Erythroblast (primary cell): Measurements from ENCODE around the gene FAM228B.
"Not testable (repeated sequence)": the region's sequence is repeated elsewhere in the genome, so short reads cannot be mapped to it uniquely, and the experiment has no call there.

Source experiments
- DNase-seq, 2 experiments: peaks; one replicate each; lab custom pipeline; 2025; lab: John Stamatoyannopoulos, UW
- GATA1 ChIP-seq: IDR thresholded peaks from 2 replicates; pipeline ENCODE4 v1.6.1; 2011; ENCODE audit warnings: low read depth, mild to moderate bottlenecking, control low read depth, low read length, moderate library complexity
- POLR2A ChIP-seq: IDR thresholded peaks from 2 replicates; pipeline ENCODE4 v1.6.1; 2011; ENCODE audit warnings: mild to moderate bottlenecking, low read length

Gene FAM228B

GRCh38 chr2:24115057-24115456, 8.2 kb upstream of the FAM228B start:
- no peak for DNase-seq
- TF ChIP-seq POLR2A = no peak
- no peak for TF ChIP-seq GATA1

- TF ChIP-seq POLR2A = no peak
- no peak for TF ChIP-seq GATA1
- no peak for DNase-seq
Observed at GRCh38 chr2:24117902-24118301, 5.4 kb upstream of the FAM228B start.

- TF ChIP-seq GATA1 (no peak), POLR2A (no peak)
Observed at GRCh38 chr2:24121066-24121465, 2.2 kb upstream of the FAM228B start.

DNA sequence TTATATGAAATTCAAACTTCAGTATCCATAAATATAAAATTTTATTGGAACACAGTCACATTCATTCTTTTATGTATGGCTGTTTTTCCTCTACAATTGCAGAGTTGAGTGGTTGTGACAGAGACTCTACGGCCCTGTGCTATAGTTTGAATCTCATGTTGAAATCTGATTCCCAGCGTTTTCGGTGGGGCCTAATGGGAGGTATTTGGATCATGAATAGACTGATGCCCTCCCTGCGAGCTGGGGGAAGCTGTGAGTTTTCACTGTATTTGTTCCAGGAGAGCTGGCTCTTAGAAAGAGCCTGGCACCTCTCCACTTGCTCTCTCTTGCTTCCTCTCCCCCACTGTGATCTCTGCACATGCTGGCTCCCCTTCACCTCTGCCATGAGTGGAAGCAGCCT, 1.8 kb upstream of the FAM228B start:
- TF ChIP-seq GATA1 (no peak), POLR2A (no peak)

More at GRCh38 chr2:24121066-24121465, 2.2 kb upstream of the FAM228B start:
- DNase-seq = no peak

DNA sequence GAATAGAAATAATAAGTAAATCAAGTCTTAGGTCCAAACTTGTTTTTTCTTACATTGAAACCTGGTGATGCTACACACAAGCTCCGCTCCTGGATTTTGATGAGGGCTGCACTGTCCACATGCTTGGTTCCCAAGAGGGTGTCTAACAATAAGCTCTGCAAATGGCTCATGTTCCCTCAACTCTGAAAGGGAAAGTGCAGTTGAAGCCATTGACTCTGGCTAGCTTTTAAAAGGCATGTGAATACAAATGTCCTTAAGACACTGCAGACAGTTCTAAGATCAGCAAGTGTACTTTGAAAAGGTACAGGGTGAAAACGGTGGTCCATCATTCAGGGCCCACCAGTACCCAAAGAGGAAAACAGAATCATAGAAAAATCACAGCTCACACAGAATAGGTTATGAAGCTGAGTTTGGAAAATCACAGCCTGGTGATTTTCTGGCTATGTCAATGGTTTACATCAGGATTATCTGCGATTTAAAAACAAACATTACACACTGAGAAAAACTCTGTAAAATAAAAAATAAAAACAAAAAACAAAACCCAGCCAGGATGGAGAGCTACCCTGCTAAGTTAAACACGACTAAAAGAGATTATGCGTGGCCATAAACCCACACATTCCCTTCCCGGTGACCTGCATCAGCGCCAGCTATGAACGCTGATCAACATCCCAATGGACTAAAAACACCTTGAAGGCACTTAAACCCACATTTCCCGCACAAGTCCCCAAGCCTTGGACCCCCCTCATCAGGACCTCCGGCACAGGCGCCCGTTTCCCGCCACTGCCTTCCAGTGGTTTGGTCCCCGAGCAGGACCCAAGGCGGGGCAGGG, 689 bp upstream of the FAM228B start:
- TF ChIP-seq GATA1 = no peak
- TF ChIP-seq POLR2A = no peak
- DNase-seq = no peak

More for the DNA sequence above, 1.8 kb upstream of the FAM228B start:
- no peak for DNase-seq

- TF ChIP-seq GATA1 (no peak), POLR2A (no peak)
- no peak for DNase-seq
Observed at GRCh38 chr2:24123922-24124580, 782 bp downstream of the FAM228B start.

DNA sequence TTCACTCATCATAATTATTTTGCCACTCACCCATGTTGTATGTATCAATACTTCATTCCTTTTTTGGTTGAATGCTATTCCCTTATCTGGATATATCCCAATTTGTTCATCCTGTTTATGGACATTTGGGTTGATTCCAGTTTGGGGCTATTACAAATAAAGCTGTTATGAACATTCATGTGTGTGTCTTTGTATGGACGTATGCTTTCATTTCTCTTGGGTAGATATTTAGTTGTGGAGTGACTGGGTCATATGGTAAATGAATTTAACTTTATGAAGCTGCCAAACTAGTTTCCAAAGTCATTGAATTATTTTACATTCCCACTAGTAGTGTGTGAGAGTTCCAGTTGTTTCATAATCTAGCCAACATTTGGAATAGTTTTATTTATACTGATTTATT, 2.7 kb downstream of the FAM228B start:
- DNase-seq = no peak
- TF ChIP-seq GATA1 (no peak), POLR2A (no peak)

- TF ChIP-seq GATA1 = no peak
- DNase-seq = no peak
Observed at GRCh38 chr2:24132543-24132942, 9.3 kb downstream of the FAM228B start.

DNA sequence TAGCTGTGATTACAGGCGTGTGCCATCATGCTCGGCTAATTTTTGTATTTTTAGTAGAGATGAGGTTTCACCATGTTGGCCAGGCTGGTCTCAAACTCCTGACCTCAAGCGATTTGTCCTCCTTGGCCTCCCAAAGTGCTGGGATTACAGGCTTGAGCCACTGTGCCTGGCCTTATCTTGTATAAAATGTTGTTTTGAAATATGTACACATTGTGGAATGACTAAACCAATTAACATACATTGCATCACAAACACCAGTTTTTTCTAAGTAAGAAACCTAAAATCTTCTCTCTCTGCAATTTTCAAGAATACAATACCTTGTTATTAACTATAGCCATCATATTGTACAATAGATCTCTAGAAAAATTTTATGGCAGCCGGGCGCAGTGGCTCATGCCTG, 17.0 kb downstream of the FAM228B start:
- DNase-seq = not testable (repeated sequence)

DNA sequence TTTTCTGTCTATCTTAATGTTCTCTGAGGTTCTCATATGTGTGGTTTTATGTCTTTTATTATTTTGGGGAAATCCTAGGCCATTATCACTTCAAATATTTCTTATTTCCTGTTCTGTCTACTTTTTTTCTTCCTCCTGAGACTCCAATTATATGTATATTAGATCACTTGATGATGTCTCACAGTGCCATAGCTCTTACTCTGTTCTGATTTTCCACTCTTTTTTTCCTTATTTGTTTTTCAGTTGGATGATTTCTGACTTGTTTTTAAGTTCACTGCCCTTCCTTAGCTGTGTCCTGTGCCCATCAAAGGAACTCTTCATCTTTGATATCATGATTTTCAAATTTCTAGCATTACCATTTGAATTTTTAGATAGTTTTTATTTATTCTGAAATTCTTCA, 24.1 kb downstream of the FAM228B start:
- TF ChIP-seq GATA1 = no peak
- TF ChIP-seq POLR2A = no peak

GRCh38 chr2:24152413-24153197, 29.3 kb downstream of the FAM228B start:
- no peak for DNase-seq
- TF ChIP-seq POLR2A (no peak), GATA1 (no peak)

More for the DNA sequence above, 24.1 kb downstream of the FAM228B start:
- DNase-seq = peak in 1 of 2 experiments; percentile 20

- DNase-seq = no peak
- no peak for TF ChIP-seq POLR2A
Observed at GRCh38 chr2:24153478-24153877, 30.2 kb downstream of the FAM228B start.

DNA sequence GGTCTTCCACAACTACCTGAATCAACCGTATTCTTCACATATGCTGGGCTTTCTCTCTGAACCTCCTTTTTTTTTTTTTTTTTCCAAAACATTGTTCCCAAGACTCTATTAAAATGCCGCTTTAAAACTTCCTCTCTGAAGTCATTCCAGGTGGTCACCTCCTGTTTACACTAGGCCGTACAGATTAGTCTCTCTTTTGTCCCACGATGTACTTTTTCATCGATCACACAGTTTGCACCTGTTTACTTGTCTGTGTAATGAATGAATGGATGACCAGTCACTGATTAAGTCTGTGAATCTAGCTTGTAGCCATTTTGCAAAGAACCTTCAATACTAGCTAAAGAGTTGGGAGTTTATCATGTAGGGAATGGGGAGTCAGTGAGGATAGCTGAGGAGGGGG, 34.9 kb downstream of the FAM228B start:
- TF ChIP-seq POLR2A (no peak), GATA1 (no peak)

DNA sequence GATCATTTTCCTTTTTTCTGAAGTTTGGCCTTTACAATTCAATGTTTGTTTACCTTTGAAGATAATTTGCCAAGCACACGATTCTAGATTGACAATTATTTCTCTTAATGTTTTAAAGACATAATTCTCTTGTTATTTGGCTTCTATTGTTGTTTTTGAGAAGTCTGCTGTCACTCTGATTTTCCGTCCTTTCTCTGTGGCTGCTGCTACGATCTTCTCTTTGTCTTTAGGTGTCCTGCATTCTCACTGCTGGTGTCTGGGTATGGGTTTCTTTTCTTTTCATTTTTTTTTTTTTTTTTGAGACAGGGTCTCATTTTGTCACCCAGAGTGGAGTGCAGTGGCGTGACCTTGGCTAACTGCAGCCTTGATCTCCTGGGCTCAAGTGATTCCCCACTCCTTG, 36.4 kb downstream of the FAM228B start:
- no peak for TF ChIP-seq GATA1
- TF ChIP-seq POLR2A = no peak
- no peak for DNase-seq

More for the DNA sequence above, 34.9 kb downstream of the FAM228B start:
- DNase-seq = no peak
